HFFc6 (cell line): Measurements from ENCODE around the gene COL17A1. TPM values are rescaled to one million over a fixed set of nuclear protein-coding genes. Genes with fewer than 3 reads are reported as not detected.

Source experiments
- DNase-seq: peaks from one replicate; pipeline ENCODE4 v3.0.0-alpha.2; 2018
- H3K27ac Mint-ChIP-seq: 2 replicates; pipeline ENCODE4 v1.8.0; 2020; ENCODE audit warnings: mild to moderate bottlenecking, mixed read lengths
- H3K27me3 Mint-ChIP-seq: 2 replicates; pipeline ENCODE4 v1.8.0; 2021; ENCODE audit warnings: mild to moderate bottlenecking, moderate library complexity, mixed read lengths; ENCODE audit not compliant: insufficient read depth
- H3K36me3 Mint-ChIP-seq: 2 replicates; pipeline ENCODE4 v1.8.0; 2021; ENCODE audit warnings: low read depth, mixed read lengths
- H3K4me1 Mint-ChIP-seq: 2 replicates; pipeline ENCODE4 v1.8.0; 2020; ENCODE audit warnings: low read depth, mixed read lengths
- H3K4me3 Mint-ChIP-seq: 2 replicates; pipeline ENCODE4 v1.8.0; 2020; ENCODE audit warnings: mild to moderate bottlenecking, moderate library complexity, mixed read lengths
- H3K9me3 Mint-ChIP-seq: 2 replicates; pipeline ENCODE4 v1.8.0; 2020; ENCODE audit warnings: mild to moderate bottlenecking, mixed read lengths
- total RNA-seq, 6 experiments: library from RNA; stranded (reverse); fragmentation: NEBNext Ultra II Directional; extraction: Animal tissue kit (Norgen Biotek cat#: 25700); gene quantifications; 2 replicates in 1 of 6; 3 replicates in 5 of 6; pipeline ENCODE4 v1.2.3, GENCODE V29; 2021
- TF ChIP-seq, protein P1 (sequence below): fragments of 200-600 bp; sonication (generic); IDR thresholded peaks from 2 replicates; pipeline ENCODE4 v1.5.0; 2021; ENCODE audit warnings: antibody characterized with exemption, mild to moderate bottlenecking

Gene COL17A1
- total RNA-seq, 6 experiments from 2014 or later: 0.23 to 1.5 (median 0.66) TPM

DNA sequence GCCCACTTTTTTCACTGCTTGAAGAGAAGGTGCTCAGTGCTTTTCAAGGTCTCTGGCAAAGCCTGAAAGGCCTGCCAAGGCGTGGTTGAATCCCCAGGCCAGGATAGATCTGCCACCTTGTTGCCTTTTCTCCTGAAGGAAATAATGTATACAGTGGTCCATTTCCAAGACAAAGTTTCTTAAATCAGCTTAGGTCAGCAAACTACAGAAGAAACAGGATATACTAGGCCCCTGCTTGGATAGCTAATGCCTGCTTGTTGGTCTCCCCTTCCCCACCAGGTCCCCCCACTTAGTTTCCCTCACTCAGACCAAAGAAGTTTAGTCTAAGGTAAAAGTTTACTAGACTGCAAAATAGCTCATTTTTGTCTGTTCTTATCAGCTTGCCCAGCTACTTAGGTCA is 19.9 kb downstream of the COL17A1 start:
- no peak overlapping the region for H3K27ac Mint-ChIP-seq
- DNase-seq: no peak
- H3K27me3 Mint-ChIP-seq: peaks cover 23% of the 10 kb centered on the region
- H3K4me3 Mint-ChIP-seq: no peak overlapping the region
- H3K9me3 Mint-ChIP-seq: no peaks in the 10 kb centered on the region
- H3K36me3 Mint-ChIP-seq: no peaks in the 10 kb centered on the region
- peaks cover 3% of the 10 kb centered on the region for H3K4me1 Mint-ChIP-seq
- TF ChIP-seq, protein P1, sequence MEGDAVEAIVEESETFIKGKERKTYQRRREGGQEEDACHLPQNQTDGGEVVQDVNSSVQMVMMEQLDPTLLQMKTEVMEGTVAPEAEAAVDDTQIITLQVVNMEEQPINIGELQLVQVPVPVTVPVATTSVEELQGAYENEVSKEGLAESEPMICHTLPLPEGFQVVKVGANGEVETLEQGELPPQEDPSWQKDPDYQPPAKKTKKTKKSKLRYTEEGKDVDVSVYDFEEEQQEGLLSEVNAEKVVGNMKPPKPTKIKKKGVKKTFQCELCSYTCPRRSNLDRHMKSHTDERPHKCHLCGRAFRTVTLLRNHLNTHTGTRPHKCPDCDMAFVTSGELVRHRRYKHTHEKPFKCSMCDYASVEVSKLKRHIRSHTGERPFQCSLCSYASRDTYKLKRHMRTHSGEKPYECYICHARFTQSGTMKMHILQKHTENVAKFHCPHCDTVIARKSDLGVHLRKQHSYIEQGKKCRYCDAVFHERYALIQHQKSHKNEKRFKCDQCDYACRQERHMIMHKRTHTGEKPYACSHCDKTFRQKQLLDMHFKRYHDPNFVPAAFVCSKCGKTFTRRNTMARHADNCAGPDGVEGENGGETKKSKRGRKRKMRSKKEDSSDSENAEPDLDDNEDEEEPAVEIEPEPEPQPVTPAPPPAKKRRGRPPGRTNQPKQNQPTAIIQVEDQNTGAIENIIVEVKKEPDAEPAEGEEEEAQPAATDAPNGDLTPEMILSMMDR: no peak

DNA sequence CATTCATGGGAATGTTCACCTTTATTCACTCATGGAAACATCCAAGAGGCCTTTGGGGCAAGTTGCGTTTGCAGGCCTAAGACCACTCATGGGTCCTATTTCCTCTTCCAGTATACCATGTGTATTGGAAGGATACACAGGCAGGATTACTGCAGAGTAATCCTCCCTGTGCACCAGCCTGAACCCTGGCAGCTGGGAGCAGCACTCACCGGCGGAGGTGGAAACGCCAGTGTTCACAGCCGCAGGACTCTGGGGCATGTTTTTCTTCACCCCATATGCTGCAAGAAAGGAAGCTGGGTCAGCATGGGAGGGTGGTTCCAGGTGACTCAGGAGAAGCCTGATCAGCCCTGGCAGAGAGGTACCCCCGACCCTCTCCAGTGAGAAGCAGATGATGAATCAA is 24.5 kb downstream of the COL17A1 start:
- TF ChIP-seq, protein P1: no peak
- H3K4me3 Mint-ChIP-seq: no peak overlapping the region
- peaks cover 15% of the 10 kb centered on the region for H3K4me1 Mint-ChIP-seq
- no peak overlapping the region for H3K27ac Mint-ChIP-seq
- H3K9me3 Mint-ChIP-seq: no peaks in the 10 kb centered on the region
- DNase-seq: no peak
- no peaks in the 10 kb centered on the region for H3K36me3 Mint-ChIP-seq
- peaks cover 15% of the 10 kb centered on the region for H3K27me3 Mint-ChIP-seq

DNA sequence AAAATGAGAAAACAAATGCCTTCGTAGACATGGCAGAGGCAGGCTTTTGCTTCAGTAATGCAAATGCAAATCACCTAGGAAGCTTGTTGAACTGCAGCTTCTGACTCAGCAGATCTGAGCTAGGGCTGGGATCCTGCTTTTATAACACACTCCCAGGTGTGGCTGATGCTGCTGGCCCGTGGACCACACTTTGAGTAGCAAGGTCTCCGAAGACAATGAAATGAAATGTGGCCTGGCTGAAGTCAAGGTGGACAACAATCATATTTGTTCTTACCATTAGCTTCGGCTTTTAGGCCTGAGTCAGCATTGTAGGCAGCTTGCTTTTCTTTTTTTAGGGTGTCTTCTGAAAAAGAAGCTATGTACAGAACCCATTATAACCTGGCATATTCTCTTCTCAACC is 26.3 kb downstream of the COL17A1 start:
- H3K27ac Mint-ChIP-seq: no peak overlapping the region
- no peak for DNase-seq
- H3K4me1 Mint-ChIP-seq: peaks cover 33% of the 10 kb centered on the region
- H3K4me3 Mint-ChIP-seq: no peak overlapping the region
- no peaks in the 10 kb centered on the region for H3K36me3 Mint-ChIP-seq
- peaks cover 10% of the 10 kb centered on the region for H3K27me3 Mint-ChIP-seq
- H3K9me3 Mint-ChIP-seq: no peaks in the 10 kb centered on the region
- TF ChIP-seq, protein P1: no peak

DNA sequence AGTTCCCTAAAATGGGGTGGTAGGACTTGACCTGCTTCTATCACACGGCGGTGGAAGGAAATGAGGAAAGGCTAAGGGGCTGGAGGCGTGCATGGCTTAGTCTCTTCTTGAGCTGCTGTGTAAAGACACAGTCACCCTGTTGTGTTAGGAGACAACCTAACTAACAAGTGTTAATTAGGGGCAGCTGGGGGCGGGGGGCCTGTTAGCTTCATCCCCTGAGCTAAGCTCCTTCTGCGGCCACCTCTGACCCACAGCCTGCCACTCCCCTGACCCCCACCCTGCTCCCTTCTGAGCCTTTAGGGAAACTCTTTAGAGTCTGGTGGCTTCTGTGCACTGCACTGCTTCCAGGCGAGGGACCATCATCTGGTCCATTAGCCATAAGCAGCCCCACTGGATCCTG is 28.0 kb downstream of the COL17A1 start:
- Mint-ChIP-seq H3K27ac (no peak overlapping the region), H3K4me3 (no peak overlapping the region), H3K27me3 (peaks cover 1% of the 10 kb centered on the region; the same call in 1 of the 2 replicates), H3K4me1 (peaks cover 49% of the 10 kb centered on the region), H3K36me3 (no peaks in the 10 kb centered on the region), H3K9me3 (no peaks in the 10 kb centered on the region)
- DNase-seq: no peak
- TF ChIP-seq, protein P1: no peak

DNA sequence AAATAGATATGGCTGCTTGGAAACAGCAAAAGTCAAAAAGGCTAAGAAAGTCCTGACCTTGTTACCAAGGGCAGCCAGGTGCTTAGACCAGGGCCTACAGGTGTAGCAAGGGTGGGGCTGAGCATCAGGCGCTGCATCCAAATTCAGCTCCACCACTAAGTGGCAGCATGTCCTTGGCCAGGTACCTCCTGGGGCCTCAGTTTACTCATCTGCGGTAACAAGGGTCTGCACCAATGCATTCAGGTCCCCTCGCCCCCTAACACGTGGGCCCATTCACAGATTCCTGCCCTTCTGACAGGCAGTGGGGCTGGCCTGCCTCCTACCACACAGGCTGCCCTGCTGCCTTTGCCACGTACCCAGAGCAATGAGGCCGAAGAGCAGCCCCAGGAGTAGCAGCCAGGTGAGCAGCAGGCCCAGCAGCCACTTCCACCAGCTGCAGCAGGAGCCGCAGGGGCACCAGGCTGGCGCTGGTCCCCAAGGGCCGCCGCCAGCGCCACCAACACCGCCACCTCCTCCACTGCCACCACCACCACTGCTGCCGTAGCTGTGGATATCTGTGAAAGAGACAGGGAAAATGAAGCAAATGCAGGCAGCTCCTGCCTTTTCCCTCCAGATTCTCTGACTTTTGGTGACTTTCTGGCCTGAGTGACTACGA is 28.9 kb downstream of the COL17A1 start:
- Mint-ChIP-seq H3K9me3 (no peaks in the 10 kb centered on the region), H3K36me3 (no peaks in the 10 kb centered on the region), H3K4me3 (no peak overlapping the region), H3K27ac (no peak overlapping the region), H3K27me3 (peaks cover 1% of the 10 kb centered on the region; the same call in 1 of the 2 replicates), H3K4me1 (peaks cover 53% of the 10 kb centered on the region)
- TF ChIP-seq, protein P1: no peak
- DNase-seq: no peak
